SK-N-SH (cell line): Measurements from ENCODE around the gene FAM3C. TPM values are rescaled to one million over a fixed set of nuclear protein-coding genes. Genes with fewer than 3 reads are reported as not detected.

ENCODE experiments used
- CTCF ChIA-PET: fragments of 300-600, 350-600 bp; formaldehyde crosslinking; extraction: SDS; loops from one replicate; lab custom pipeline; 2021; lab: Yijun Ruan, JAX
- POLR2A ChIA-PET: fragments of 350-600 bp; sonication (Branson Sonifier 250); formaldehyde crosslinking; extraction: SDS; loops from one replicate; lab custom pipeline; 2020; ENCODE audit warnings: antibody characterized with exemption, inconsistent platforms; lab: Yijun Ruan, JAX
- DNase-seq: peaks from one replicate; pipeline ENCODE4 v3.0.0; 2012
- H2AFZ ChIP-seq: fragments of 200-600 bp; sonication (generic); 2 replicates; pipeline ENCODE4 v1.8.1; 2016; ENCODE audit warnings: antibody characterized with exemption, mild to moderate bottlenecking, low read depth
- H3F3A ChIP-seq: fragments of 200-600 bp; sonication (generic); replicated peaks from 2 replicates; pipeline ENCODE3; 2016; ENCODE audit warnings: antibody characterized with exemption, mild to moderate bottlenecking; ENCODE audit not compliant: insufficient read depth
- H3K27ac ChIP-seq, 2 experiments: fragments of 200-500 bp in 1 of 2; fragments of 200-600 bp in 1 of 2; sonication (Bioruptor generic) in 1 of 2; sonication (generic), shearing (Covaris generic) in 1 of 2; 2 replicates each; pipeline versions ENCODE4 v1.5.1 to v1.6.1; 2014 to 2016; ENCODE audit warnings: low read depth in 2 of 2, inconsistent platforms in 1 of 2, low read length in 1 of 2, mild to moderate bottlenecking in 1 of 2, mixed read lengths in 1 of 2
- H3K27me3 ChIP-seq: fragments of 200-600 bp; sonication (generic), shearing (Covaris generic); 2 replicates; pipeline ENCODE4 v1.6.1; 2016; ENCODE audit warnings: mixed run types; ENCODE audit not compliant: insufficient read depth
- H3K36me3 ChIP-seq, 2 experiments: fragments of 200-500 bp in 1 of 2; fragments of 200-600 bp in 1 of 2; sonication (Bioruptor generic) in 1 of 2; sonication (generic) in 1 of 2; replicated peaks in 1 of 2; 2 replicates each; pipeline versions ENCODE3 to v1.5.1; 2014 to 2016; ENCODE audit warnings: low read length in 1 of 2, mild to moderate bottlenecking in 1 of 2; ENCODE audit not compliant: insufficient read depth in 2 of 2, control insufficient read depth in 1 of 2
- H3K4me1 ChIP-seq, 2 experiments: fragments of 200-500 bp in 1 of 2; fragments of 200-600 bp in 1 of 2; sonication (Bioruptor generic) in 1 of 2; sonication (generic), shearing (Covaris generic) in 1 of 2; 2 replicates each; pipeline versions ENCODE4 v1.5.1 to v1.6.1; 2014 to 2016; ENCODE audit warnings: low read depth in 1 of 2, low read length in 1 of 2, mixed run types in 1 of 2; ENCODE audit not compliant: insufficient read depth in 2 of 2, control insufficient read depth in 1 of 2
- H3K4me2 ChIP-seq: fragments of 200-600 bp; sonication (generic), shearing (Covaris generic); 2 replicates; pipeline ENCODE4 v1.6.1; 2017; ENCODE audit warnings: mixed run types
- H3K4me3 ChIP-seq, 2 experiments: fragments of 200-500 bp in 1 of 2; fragments of 200-600 bp in 1 of 2; sonication (Bioruptor generic) in 1 of 2; sonication (generic), shearing (Covaris generic) in 1 of 2; 2 replicates each; pipeline versions ENCODE4 v1.5.1 to v1.8.1; 2014 to 2016; ENCODE audit warnings: low read depth in 2 of 2, inconsistent platforms in 1 of 2, low read length in 1 of 2, mild to moderate bottlenecking in 1 of 2, mixed read lengths in 1 of 2, moderate library complexity in 1 of 2
- H3K79me2 ChIP-seq: fragments of 200-600 bp; sonication (generic); 2 replicates; pipeline ENCODE4 v1.8.1; 2017; ENCODE audit warnings: mild to moderate bottlenecking; ENCODE audit not compliant: insufficient read depth
- H3K9ac ChIP-seq: fragments of 200-600 bp; sonication (generic); 2 replicates; pipeline ENCODE4 v1.6.1; 2017; ENCODE audit warnings: mixed run types
- H3K9me2 ChIP-seq: fragments of 200-600 bp; sonication (generic); 2 replicates; pipeline ENCODE4 v1.6.1; 2017; ENCODE audit warnings: mixed run types
- H3K9me3 ChIP-seq: fragments of 200-600 bp; sonication (generic); 2 replicates; pipeline ENCODE4 v1.6.1; 2017; ENCODE audit warnings: mixed run types, mild to moderate bottlenecking, moderate library complexity
- H4K20me1 ChIP-seq: fragments of 200-600 bp; sonication (generic); 2 replicates; pipeline ENCODE4 v1.6.1; 2017; ENCODE audit warnings: mild to moderate bottlenecking, mixed run types; ENCODE audit not compliant: insufficient read depth
- CHD2 ChIP-seq: fragments of 150-350 bp; IDR thresholded peaks from 2 replicates; pipeline ENCODE4 v1.6.1; 2018; ENCODE audit warnings: low read length; ENCODE audit not compliant: partially characterized antibody
- ELF1 ChIP-seq: IDR thresholded peaks from 2 replicates; pipeline ENCODE4 v1.4.0; 2012
- EP300 ChIP-seq, 2 experiments: IDR thresholded peaks; 2 replicates each; pipeline versions ENCODE4 v1.4.0 to v1.6.1; 2012; ENCODE audit warnings: borderline replicate concordance in 1 of 2, low read depth in 1 of 2, low read length in 1 of 2
- EZH2phosphoT487 ChIP-seq: fragments of 200-600 bp; sonication (generic); IDR thresholded peaks from 2 replicates; pipeline ENCODE4 v1.6.1; 2017; ENCODE audit warnings: low read depth, mixed run types, mild to moderate bottlenecking, antibody characterized with exemption, moderate library complexity, borderline replicate concordance
- FOXM1 ChIP-seq: IDR thresholded peaks from 2 replicates; pipeline ENCODE4 v1.4.0; 2012; ENCODE audit warnings: low read depth, mild to moderate bottlenecking
- GATA2 ChIP-seq: sonication (generic); formaldehyde crosslinking; IDR thresholded peaks from 2 replicates; pipeline ENCODE4 v1.5.0; 2020; ENCODE audit warnings: mild to moderate bottlenecking, missing genetic modification reagents
- MEF2A ChIP-seq: IDR thresholded peaks from 2 replicates; pipeline ENCODE4 v1.4.0; 2012; ENCODE audit warnings: low read depth, borderline replicate concordance
- MXI1 ChIP-seq: IDR thresholded peaks from 2 replicates; pipeline ENCODE4 v1.6.1; 2012; ENCODE audit warnings: mild to moderate bottlenecking, low read depth, low read length, improper control_type of control experiment
- NRF1 ChIP-seq: IDR thresholded peaks from 2 replicates; pipeline ENCODE4 v1.6.1; 2012; ENCODE audit warnings: low read depth, mild to moderate bottlenecking, low read length
- POLR2AphosphoS5 ChIP-seq: IDR thresholded peaks from 2 replicates; pipeline ENCODE4 v1.6.1; 2012; ENCODE audit warnings: low read depth, low read length
- RCOR1 ChIP-seq: fragments of 150-350 bp; IDR thresholded peaks from 2 replicates; pipeline ENCODE4 v1.6.1; 2017; ENCODE audit warnings: antibody characterized with exemption, low read length
- RFX5 ChIP-seq: IDR thresholded peaks from 2 replicates; pipeline ENCODE4 v1.6.1; 2012; ENCODE audit warnings: mild to moderate bottlenecking, improper control_type of control experiment, low read length
- YY1 ChIP-seq: IDR thresholded peaks from 2 replicates; pipeline ENCODE4 v1.4.0; 2012; ENCODE audit warnings: low read depth, mild to moderate bottlenecking
- WGBS: methylation state at CpG from one replicate; pipeline ENCODE4 v1.1.6; 2017; ENCODE audit warnings: low lambda C conversion rate; 5-methylcytosine and 5-hydroxymethylcytosine counted together
- polyA plus RNA-seq, 3 experiments: library from polyadenylated mRNA; depleted of rRNA; stranded (reverse); fragments of >200 nt; gene quantifications; 2 replicates each; pipeline ENCODE4 v1.2.3, GENCODE V29; 2012
- TF ChIP-seq, protein P1 (sequence below): IDR thresholded peaks from 2 replicates; pipeline ENCODE4 v1.4.0; 2012; ENCODE audit warnings: low read depth, borderline replicate concordance
- TF ChIP-seq, protein P2 (sequence below): IDR thresholded peaks from 2 replicates; pipeline ENCODE4 v1.6.1; 2012; ENCODE audit warnings: mild to moderate bottlenecking, low read depth, low read length, moderate library complexity
- TF ChIP-seq, protein P3 (sequence below): fragments of 150-350 bp; IDR thresholded peaks from 2 replicates; pipeline ENCODE4 v1.6.1; 2016; ENCODE audit warnings: mild to moderate bottlenecking, low read depth, low read length
- TF ChIP-seq, protein P4 (sequence below): IDR thresholded peaks from 2 replicates; pipeline ENCODE4 v1.4.0; 2012; ENCODE audit warnings: low read depth, borderline replicate concordance

FAM3C gene
- polyA plus RNA-seq, 1 of the 3 experiments (the other 2 are of a cell fraction) = 80.0 TPM

DNA sequence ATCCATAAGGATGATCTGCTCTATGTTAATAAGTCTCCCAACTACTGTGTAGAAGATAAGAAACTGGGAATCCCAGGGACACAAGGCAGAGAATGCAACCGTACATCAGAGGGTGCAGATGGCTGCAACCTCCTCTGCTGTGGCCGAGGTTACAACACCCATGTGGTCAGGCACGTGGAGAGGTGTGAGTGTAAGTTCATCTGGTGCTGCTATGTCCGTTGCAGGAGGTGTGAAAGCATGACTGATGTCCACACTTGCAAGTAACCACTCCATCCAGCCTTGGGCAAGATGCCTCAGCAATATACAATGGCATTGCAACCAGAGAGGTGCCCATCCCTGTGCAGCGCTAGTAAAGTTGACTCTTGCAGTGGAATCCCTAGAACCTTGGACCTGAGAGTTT lies 57.0 kb downstream of the FAM3C start:
- 93% methylated on average over 5 of the region's 5 CpGs for WGBS
- Histone ChIP-seq H3K27ac (no peak overlapping the region), H3F3A (no peaks in the 10 kb centered on the region)
- TF ChIP-seq, protein P1, sequence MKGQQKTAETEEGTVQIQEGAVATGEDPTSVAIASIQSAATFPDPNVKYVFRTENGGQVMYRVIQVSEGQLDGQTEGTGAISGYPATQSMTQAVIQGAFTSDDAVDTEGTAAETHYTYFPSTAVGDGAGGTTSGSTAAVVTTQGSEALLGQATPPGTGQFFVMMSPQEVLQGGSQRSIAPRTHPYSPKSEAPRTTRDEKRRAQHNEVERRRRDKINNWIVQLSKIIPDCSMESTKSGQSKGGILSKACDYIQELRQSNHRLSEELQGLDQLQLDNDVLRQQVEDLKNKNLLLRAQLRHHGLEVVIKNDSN = no peak
- TF ChIP-seq YY1 (no peak), EP300 (IDR thresholded peaks at IDR 0.05; ENCODE audit: borderline replicate concordance in 1 of 2, low read depth in 1 of 2, low read length in 1 of 2) (no peak), RCOR1 (no peak), MEF2A (no peak), CHD2 (no peak), GATA2 (CRISPR knock-in tag) (no peak), POLR2AphosphoS5 (no peak), FOXM1 (no peak), NRF1 (no peak), ELF1 (no peak), RFX5 (no peak)
- TF ChIP-seq, all 33 proteins: peak for 0
- DNase-seq = no peak
- Histone ChIP-seq H3K4me3 (no peak overlapping the region), H3K79me2 (no peaks in the 10 kb centered on the region), H3K9me2 (no peaks in the 10 kb centered on the region), H3K9ac (no peak overlapping the region), H3K4me2 (no peak overlapping the region), H2AFZ (no peak overlapping the region), H3K27me3 (no peaks in the 10 kb centered on the region), H3K9me3 (no peaks in the 10 kb centered on the region), H3K4me1 (peaks cover 5 to 7% of the 10 kb centered on the region in 2 experiments; a peak in 1 of 4 replicates), H3K36me3 (peaks cover 0 to 3% of the 10 kb centered on the region in 2 experiments), H4K20me1 (no peaks in the 10 kb centered on the region)
- CTCF ChIA-PET = no interaction called here
- POLR2A ChIA-PET = no interaction called here

DNA sequence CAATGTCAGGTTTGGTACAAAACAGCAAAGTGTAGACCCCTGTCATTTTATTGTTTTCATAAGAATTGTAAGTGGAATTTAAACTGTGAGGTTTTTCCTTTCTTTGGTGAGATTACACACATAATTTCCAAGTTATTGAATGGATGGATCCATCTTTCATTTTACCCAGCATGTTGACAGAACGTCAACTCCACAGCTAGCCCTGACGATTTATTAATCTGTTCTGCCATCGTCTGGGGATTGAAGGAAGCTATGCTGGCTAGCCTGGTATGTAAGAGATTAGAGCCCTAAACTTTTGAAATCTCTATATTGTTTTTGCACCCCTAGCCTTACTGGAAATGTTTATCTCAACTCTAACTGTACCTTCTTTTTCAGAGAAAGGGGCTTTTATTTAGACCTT lies 58.7 kb downstream of the FAM3C start:
- H3K9me2 ChIP-seq = no peaks in the 10 kb centered on the region
- H4K20me1 ChIP-seq = no peaks in the 10 kb centered on the region
- POLR2A ChIA-PET = no interaction called here
- H3K4me1 ChIP-seq = peaks cover 0 to 7% of the 10 kb centered on the region in 2 experiments; a peak in 1 of 4 replicates
- peak; percentile 50 for DNase-seq
- WGBS = 47% methylated on average over 3 of the region's 3 CpGs
- no peak overlapping the region for H3K9ac ChIP-seq
- H2AFZ ChIP-seq = no peak overlapping the region
- no peak overlapping the region for H3K4me3 ChIP-seq
- no peak overlapping the region for H3K27ac ChIP-seq
- H3K27me3 ChIP-seq = peaks cover 1% of the 10 kb centered on the region; the same call in 1 of the 2 replicates
- H3K9me3 ChIP-seq = no peaks in the 10 kb centered on the region; the same call in 1 of the 2 replicates
- H3K4me2 ChIP-seq = no peak overlapping the region
- no peaks in the 10 kb centered on the region for H3F3A ChIP-seq
- CTCF ChIA-PET = interaction anchor here (0.7 to 3.0 kb wide), 24 partner anchors 11 to 553 kb away, joined by 3 to 20 read pairs (median 4); partner anchors contain the start of gene FAM3C
- H3K79me2 ChIP-seq = no peaks in the 10 kb centered on the region
- H3K36me3 ChIP-seq = peaks cover 0 to 2% of the 10 kb centered on the region in 2 experiments
- TF ChIP-seq, protein P2, sequence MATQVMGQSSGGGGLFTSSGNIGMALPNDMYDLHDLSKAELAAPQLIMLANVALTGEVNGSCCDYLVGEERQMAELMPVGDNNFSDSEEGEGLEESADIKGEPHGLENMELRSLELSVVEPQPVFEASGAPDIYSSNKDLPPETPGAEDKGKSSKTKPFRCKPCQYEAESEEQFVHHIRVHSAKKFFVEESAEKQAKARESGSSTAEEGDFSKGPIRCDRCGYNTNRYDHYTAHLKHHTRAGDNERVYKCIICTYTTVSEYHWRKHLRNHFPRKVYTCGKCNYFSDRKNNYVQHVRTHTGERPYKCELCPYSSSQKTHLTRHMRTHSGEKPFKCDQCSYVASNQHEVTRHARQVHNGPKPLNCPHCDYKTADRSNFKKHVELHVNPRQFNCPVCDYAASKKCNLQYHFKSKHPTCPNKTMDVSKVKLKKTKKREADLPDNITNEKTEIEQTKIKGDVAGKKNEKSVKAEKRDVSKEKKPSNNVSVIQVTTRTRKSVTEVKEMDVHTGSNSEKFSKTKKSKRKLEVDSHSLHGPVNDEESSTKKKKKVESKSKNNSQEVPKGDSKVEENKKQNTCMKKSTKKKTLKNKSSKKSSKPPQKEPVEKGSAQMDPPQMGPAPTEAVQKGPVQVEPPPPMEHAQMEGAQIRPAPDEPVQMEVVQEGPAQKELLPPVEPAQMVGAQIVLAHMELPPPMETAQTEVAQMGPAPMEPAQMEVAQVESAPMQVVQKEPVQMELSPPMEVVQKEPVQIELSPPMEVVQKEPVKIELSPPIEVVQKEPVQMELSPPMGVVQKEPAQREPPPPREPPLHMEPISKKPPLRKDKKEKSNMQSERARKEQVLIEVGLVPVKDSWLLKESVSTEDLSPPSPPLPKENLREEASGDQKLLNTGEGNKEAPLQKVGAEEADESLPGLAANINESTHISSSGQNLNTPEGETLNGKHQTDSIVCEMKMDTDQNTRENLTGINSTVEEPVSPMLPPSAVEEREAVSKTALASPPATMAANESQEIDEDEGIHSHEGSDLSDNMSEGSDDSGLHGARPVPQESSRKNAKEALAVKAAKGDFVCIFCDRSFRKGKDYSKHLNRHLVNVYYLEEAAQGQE = no peak
- TF ChIP-seq, protein P3, sequence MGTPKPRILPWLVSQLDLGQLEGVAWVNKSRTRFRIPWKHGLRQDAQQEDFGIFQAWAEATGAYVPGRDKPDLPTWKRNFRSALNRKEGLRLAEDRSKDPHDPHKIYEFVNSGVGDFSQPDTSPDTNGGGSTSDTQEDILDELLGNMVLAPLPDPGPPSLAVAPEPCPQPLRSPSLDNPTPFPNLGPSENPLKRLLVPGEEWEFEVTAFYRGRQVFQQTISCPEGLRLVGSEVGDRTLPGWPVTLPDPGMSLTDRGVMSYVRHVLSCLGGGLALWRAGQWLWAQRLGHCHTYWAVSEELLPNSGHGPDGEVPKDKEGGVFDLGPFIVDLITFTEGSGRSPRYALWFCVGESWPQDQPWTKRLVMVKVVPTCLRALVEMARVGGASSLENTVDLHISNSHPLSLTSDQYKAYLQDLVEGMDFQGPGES = no peak
- TF ChIP-seq, protein P1 = no peak
- TF ChIP-seq EZH2phosphoT487 = no peak
- TF ChIP-seq MXI1 = 0 out of 2 replicates have a peak, but pooled peaks have one; percentile 24
- TF ChIP-seq, protein P4, sequence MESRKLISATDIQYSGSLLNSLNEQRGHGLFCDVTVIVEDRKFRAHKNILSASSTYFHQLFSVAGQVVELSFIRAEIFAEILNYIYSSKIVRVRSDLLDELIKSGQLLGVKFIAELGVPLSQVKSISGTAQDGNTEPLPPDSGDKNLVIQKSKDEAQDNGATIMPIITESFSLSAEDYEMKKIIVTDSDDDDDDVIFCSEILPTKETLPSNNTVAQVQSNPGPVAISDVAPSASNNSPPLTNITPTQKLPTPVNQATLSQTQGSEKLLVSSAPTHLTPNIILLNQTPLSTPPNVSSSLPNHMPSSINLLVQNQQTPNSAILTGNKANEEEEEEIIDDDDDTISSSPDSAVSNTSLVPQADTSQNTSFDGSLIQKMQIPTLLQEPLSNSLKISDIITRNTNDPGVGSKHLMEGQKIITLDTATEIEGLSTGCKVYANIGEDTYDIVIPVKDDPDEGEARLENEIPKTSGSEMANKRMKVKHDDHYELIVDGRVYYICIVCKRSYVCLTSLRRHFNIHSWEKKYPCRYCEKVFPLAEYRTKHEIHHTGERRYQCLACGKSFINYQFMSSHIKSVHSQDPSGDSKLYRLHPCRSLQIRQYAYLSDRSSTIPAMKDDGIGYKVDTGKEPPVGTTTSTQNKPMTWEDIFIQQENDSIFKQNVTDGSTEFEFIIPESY = no peak
- no peak for TF ChIP-seq RFX5
